NCI-H2227 treated with DMSO at 0.1 percent for 48 hours (cell line): Measurements from ENCODE around the gene RIPOR1.
"Not testable (repeated sequence)": the region's sequence is repeated elsewhere in the genome, so short reads cannot be mapped to it uniquely, and the experiment has no call there.

Experiments used
- DNase-seq: peaks from one replicate; lab custom pipeline; 2025; lab: John Stamatoyannopoulos, UW

RIPOR1 gene, protein sequence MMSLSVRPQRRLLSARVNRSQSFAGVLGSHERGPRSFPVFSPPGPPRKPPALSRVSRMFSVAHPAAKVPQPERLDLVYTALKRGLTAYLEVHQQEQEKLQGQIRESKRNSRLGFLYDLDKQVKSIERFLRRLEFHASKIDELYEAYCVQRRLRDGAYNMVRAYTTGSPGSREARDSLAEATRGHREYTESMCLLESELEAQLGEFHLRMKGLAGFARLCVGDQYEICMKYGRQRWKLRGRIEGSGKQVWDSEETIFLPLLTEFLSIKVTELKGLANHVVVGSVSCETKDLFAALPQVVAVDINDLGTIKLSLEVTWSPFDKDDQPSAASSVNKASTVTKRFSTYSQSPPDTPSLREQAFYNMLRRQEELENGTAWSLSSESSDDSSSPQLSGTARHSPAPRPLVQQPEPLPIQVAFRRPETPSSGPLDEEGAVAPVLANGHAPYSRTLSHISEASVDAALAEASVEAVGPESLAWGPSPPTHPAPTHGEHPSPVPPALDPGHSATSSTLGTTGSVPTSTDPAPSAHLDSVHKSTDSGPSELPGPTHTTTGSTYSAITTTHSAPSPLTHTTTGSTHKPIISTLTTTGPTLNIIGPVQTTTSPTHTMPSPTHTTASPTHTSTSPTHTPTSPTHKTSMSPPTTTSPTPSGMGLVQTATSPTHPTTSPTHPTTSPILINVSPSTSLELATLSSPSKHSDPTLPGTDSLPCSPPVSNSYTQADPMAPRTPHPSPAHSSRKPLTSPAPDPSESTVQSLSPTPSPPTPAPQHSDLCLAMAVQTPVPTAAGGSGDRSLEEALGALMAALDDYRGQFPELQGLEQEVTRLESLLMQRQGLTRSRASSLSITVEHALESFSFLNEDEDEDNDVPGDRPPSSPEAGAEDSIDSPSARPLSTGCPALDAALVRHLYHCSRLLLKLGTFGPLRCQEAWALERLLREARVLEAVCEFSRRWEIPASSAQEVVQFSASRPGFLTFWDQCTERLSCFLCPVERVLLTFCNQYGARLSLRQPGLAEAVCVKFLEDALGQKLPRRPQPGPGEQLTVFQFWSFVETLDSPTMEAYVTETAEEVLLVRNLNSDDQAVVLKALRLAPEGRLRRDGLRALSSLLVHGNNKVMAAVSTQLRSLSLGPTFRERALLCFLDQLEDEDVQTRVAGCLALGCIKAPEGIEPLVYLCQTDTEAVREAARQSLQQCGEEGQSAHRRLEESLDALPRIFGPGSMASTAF

DNA sequence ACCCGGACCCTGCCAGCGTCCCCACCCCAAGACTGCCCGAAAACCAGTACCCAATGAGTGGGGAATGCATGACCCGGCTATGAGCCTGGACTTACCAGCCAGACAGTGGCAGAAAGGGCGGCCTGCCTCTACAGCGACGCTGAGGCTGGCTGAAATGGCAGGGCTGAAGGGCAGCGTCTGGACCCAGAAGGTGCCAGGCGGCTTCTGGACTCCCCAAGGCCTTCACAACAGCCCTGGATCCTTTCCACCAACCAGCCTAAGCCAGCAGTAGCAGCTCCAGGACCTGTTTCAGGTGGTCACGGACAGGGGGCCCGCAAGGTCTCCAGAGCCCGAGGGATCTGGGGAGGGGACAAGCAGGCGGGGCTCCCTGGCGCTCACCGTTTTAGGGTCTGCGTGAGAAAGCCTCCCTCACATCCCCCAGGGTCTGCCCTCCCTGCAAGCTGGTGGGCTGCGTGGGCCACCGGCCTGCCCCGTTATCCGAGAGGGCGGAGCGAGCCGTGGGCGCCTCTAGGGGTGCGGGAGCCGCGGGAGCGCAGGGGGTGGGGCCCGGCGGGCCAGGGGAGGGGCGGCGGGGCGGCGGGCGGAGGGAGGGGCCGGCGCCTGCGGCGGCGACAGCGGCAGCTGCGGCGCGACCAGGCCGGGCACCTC, at the start of gene RIPOR1:
RIPOR1 (plus strand) TSS at position 608 of the 648 bp plus-strand sequence. CDS start 9,618 bp downstream, outside the sequence.
- DNase-seq, result no peak

- peak; percentile 94 for DNase-seq
Observed at GRCh38 chr16:67480833-67481560, 47.6 kb upstream of the RIPOR1 start, which contains the start of gene ATP6V0D1. ATP6V0D1 (minus strand) TSS chr16:67481157; CDS start chr16:67481086, 71 bp downstream.

DNA sequence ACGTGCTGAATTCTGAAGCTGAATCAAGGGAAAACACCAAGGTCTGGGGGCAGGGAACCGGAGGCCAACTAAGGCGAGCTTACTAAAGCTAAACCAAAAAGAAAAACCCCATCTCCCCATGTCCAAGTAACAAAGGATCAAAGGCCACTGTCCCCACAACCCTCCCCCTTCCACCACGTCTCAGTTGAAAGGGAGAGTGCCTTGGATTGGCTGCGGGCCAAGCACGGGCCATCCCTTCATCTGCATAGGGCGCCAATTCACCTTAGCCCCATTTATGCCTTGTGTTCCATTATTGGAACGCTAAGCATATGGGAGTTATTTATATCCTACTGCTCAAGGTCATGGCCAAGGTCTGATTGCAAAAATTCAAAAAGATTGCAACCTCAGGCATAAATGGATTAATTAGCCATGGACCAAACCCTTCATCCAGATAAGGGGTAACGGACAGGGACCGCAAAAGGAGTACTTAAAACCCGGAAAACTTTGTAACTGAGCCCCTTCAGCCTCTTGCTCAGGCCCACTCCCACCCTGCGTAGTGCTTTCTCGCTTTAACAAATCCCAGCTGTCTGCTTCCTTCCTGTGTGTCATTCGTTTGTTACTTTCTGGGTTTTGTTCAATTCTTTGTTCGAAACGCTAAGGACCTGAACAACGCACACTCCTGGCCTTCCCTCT, 46.9 kb upstream of the RIPOR1 start:
- DNase-seq, result no peak

DNA sequence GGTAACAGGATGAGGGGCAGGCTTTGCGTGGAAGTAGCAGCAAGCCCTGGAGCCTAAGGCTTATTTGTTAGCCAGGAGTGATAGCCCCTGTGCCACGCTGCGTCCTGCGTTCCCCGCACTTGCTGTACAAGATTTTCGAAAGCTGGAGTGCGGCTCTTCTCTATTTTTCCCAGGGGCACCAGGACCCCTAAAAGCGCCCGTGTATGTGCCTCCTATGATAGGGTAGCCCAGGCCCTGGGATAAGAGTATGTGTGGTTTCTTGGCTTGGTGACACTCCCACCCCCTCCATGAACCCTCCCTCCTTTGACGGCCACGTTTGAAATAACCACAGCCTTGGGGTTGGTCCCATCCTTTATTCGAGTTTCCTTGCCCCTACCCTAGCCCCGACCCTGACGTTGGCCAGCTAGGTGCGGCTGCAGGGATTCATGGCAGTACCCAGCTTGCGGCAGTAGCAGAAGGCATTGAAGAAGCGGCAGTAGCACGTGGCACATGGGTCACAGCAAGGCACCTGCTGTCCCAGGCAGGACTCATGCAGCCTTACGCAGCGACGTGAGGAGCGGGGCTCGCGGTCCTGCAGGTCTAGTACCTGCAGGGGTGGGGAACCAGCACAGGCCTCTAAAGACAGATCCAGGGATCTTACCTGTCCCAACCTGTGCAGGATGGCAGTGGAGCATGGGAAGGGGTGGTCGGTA, 46.2 kb upstream of the RIPOR1 start:
- no peak for DNase-seq

GRCh38 chr16:67483150-67483549, 45.5 kb upstream of the RIPOR1 start, which contains the start of gene AGRP:
AGRP (minus strand) TSS chr16:67483547; CDS start chr16:67483398, 149 bp downstream.
- no peak for DNase-seq

GRCh38 chr16:67483731-67484525, 44.7 kb upstream of the RIPOR1 start:
- no peak for DNase-seq

DNA sequence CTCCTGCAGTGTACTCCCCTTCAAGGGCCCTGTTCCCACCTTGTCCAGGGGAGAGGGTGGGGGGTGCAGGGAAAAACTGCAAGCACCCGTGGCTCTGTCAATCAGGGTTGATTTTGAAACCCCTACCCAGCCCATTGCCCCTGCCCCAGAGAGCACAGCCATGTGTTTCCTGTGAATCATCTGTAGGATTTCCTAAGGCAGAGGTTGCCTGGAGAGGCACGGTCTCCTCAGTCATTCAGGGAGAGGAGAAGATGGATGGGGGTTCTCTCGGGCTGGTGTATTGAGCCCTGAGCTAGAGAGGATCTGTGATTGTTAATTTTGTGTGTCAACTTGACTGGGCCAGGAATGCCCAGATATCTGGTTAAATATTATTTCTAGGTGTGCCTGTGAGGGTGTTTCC, 41.8 kb upstream of the RIPOR1 start:
- no peak for DNase-seq

GRCh38 chr16:67487561-67487960, 41.1 kb upstream of the RIPOR1 start:
- DNase-seq, result not testable (repeated sequence)

DNA sequence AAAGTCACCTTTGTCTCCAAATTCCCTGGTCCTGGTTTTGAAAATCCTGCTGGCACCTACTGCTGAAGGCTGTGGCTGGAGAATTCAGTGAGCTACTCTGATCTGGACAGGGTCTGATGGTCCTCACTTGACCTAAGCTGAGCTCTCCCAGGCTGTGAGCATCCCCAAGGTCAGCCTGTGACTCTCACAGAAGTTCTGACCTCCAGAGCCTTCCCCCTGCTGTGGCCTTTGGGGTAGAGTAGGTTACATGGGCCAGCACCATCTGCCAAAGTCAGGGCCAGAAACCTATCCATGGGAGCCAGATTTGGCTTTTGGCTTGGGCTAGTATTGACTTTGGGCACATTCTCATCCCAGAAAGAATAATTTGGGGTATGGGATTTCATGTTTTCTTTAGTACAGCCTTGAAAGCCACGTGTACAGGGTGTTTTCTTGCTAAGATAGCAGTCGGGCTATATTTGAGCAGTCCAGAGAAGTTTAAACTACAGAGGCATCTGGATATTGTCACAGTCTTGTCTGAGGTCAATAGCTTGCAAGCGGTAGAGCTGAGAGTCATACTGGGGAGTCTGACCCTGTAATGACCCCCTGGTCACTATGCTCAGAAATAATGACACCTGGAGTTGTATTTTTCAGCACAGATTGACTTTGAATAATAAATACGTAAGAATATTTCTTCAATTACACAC, 39.1 kb upstream of the RIPOR1 start:
- no peak for DNase-seq

GRCh38 chr16:67490335-67491096, 38.1 kb upstream of the RIPOR1 start:
- DNase-seq, result no peak

DNA sequence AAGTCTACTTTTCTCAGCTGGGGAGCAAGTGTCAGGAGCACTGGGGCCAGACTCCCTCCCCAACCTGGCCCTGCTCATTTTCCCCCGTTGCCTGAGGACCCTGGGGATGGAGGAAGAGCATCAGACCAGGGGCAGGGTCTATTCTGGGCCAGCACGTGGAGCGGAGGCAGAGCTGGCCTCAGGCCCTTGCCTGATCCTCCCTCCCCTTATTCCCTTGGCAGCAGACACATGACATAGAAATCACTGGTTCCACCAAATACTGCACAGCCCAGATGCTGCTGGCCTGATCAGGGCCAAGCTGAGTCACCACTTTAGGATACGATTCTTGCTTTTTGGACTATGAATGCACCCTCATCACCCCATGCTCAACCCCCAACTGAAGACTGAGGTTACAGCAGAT, 29.5 kb upstream of the RIPOR1 start:
- DNase-seq, result no peak

DNA sequence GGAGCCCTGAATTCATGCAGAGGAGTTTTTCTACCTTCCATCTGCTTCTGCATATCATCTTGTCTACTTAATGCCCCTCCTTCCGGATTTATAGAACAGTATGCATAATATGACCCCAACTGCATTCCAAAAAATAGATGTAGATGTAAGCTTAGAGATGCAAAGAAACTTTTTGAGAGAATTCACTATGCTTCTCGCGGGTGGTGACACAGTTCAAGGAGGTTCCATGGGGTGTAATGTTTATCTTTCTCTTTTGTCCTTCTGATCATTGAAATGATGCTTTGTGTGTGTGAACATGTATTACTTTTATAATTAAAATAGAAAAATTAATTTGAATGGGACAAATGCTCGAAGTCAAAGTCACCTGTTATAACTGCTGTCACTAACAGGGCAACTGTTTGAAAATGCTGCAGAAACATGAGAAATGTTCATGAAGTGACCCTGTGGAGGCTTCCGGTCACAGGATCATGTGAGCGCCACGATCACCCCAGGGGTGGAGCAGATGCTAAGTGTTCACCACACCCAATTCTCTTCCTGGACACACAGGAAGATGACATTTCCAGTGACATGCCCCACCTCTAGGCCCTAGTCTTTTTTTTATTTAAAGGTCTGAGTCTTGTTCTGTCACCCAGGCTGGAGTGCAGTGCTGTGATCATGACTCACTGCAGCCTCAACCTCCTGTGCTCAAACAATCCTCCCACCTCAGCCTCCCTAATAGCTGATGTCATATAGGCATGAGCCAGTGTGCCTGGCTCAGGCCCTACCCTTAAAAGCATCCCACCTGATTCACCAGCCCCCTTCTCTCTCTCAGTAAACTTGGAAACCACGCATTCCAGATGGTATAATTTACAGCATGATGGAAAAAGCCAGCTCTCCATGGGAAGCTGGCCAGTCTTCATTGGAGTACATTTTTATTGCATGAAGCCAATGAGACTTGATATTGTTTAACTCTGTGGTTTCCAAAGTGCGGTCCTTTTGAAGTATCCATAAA, 24.3 kb upstream of the RIPOR1 start:
- no peak for DNase-seq

- DNase-seq, result no peak
Observed at GRCh38 chr16:67506468-67506867, 22.2 kb upstream of the RIPOR1 start.

- DNase-seq, result no peak
Observed at GRCh38 chr16:67509016-67509415, 19.6 kb upstream of the RIPOR1 start.

DNA sequence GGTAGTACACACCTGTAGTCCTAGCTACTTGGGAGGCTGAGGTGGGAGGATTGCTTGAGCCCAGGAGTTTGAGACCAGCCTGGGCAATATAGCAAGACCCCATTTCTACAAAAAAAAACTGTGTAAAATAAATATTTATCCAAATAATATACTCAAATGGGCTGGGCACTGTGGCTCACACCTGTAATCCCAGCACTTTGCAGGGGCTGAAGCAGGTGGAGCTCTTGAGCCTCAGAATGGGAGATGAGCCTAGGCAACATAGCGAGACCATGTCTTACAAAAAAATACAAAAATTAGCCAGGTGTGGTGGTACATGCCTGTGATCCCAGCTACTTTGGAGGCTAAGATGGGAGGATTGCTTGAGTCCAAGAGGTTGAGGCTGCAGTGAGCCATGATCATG, 14.7 kb upstream of the RIPOR1 start:
- not testable (repeated sequence) for DNase-seq

DNA sequence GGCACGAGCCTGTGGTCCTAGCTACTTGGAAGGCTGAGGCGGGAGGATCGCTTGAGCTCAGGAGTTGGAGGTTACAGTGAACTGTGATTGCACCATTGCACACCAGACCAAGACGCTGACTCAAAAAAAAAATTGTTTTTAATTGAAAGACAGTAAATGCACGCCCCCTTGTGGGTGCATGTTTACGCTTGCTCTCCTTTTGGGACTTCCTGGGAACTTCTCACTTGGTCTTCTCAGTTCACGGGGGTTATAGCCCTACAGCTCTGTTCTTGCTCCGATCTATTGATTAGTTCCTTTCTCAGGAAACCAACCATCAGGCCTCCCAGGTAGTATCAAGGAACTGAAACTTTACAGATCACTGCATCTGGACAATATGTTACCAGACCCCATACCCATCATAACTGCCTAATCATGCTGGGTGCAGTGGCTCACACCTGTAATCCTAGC, 14.2 kb upstream of the RIPOR1 start:
- peak; percentile 35 for DNase-seq
